IPS-18a (cell line): ENCODE measurements around the gene CLTCL1.
"Not testable (repeated sequence)": the region's sequence is repeated elsewhere in the genome, so short reads cannot be mapped to it uniquely, and the experiment has no call there.

ENCODE experiments used
- H3K27ac ChIP-seq: one replicate; pipeline ENCODE4 v1.5.1; 2013; ENCODE audit warnings: low read length
- H3K27me3 ChIP-seq: one replicate; pipeline ENCODE4 v1.6.1; 2013; ENCODE audit warnings: mild to moderate bottlenecking, low read length; ENCODE audit not compliant: control insufficient read depth, insufficient read depth
- H3K36me3 ChIP-seq: one replicate; pipeline ENCODE4 v1.6.1; 2013; ENCODE audit warnings: low read depth, low read length; ENCODE audit not compliant: control insufficient read depth
- H3K4me1 ChIP-seq: one replicate; pipeline ENCODE4 v1.6.1; 2013; ENCODE audit warnings: low read depth, low read length; ENCODE audit not compliant: control insufficient read depth
- H3K4me3 ChIP-seq: one replicate; pipeline ENCODE4 v1.5.1; 2013; ENCODE audit warnings: low read length
- H3K9ac ChIP-seq: one replicate; pipeline ENCODE4 v1.6.1; 2013; ENCODE audit warnings: mild to moderate bottlenecking, low read length, moderate library complexity
- H3K9me3 ChIP-seq: one replicate; pipeline ENCODE4 v1.6.1; 2013; ENCODE audit warnings: low read depth, low read length; ENCODE audit not compliant: control insufficient read depth

Gene CLTCL1

GRCh38 chr22:19213442-19214077, 78.0 kb downstream of the CLTCL1 start:
- Histone ChIP-seq H3K9me3 (no peaks in the 10 kb centered on the region), H3K36me3 (peaks cover 13% of the 10 kb centered on the region), H3K27me3 (no peaks in the 10 kb centered on the region), H3K27ac (no peak overlapping the region), H3K4me3 (peak overlapping the region; percentile 1), H3K4me1 (peaks cover 22% of the 10 kb centered on the region), H3K9ac (no peak overlapping the region)

- Histone ChIP-seq H3K27ac (no peak overlapping the region), H3K9ac (no peak overlapping the region), H3K36me3 (peaks cover 15% of the 10 kb centered on the region), H3K9me3 (no peaks in the 10 kb centered on the region), H3K4me3 (peak overlapping the region; percentile 1), H3K27me3 (no peaks in the 10 kb centered on the region), H3K4me1 (peaks cover 16% of the 10 kb centered on the region)
Measured at GRCh38 chr22:19213001-19213400, 78.5 kb downstream of the CLTCL1 start.

- peaks cover 15% of the 10 kb centered on the region for H3K4me1 ChIP-seq
- peaks cover 15% of the 10 kb centered on the region for H3K36me3 ChIP-seq
- no peak overlapping the region for H3K4me3 ChIP-seq
- no peak overlapping the region for H3K27ac ChIP-seq
- H3K27me3 ChIP-seq, result no peaks in the 10 kb centered on the region
- no peak overlapping the region for H3K9ac ChIP-seq
- no peaks in the 10 kb centered on the region for H3K9me3 ChIP-seq
Measured at GRCh38 chr22:19212302-19212870, 79.1 kb downstream of the CLTCL1 start.

- Histone ChIP-seq H3K36me3 (peaks cover 15% of the 10 kb centered on the region), H3K4me1 (peaks cover 15% of the 10 kb centered on the region), H3K27me3 (no peaks in the 10 kb centered on the region), H3K27ac (no peak overlapping the region), H3K9ac (no peak overlapping the region), H3K9me3 (no peaks in the 10 kb centered on the region), H3K4me3 (no peak overlapping the region)
Measured at GRCh38 chr22:19210188-19210587, 81.3 kb downstream of the CLTCL1 start.

GRCh38 chr22:19208287-19208847, 83.2 kb downstream of the CLTCL1 start:
- H3K4me1 ChIP-seq, result peaks cover 4% of the 10 kb centered on the region
- peaks cover 15% of the 10 kb centered on the region for H3K36me3 ChIP-seq
- no peaks in the 10 kb centered on the region for H3K27me3 ChIP-seq
- H3K9ac ChIP-seq, result no peak overlapping the region
- H3K27ac ChIP-seq, result no peak overlapping the region
- no peaks in the 10 kb centered on the region for H3K9me3 ChIP-seq
- H3K4me3 ChIP-seq, result no peak overlapping the region

- Histone ChIP-seq H3K36me3 (peaks cover 15% of the 10 kb centered on the region), H3K9ac (no peak overlapping the region), H3K4me3 (no peak overlapping the region), H3K27me3 (no peaks in the 10 kb centered on the region), H3K27ac (no peak overlapping the region), H3K9me3 (no peaks in the 10 kb centered on the region), H3K4me1 (no peaks in the 10 kb centered on the region)
Measured at GRCh38 chr22:19207884-19208283, 83.6 kb downstream of the CLTCL1 start.

GRCh38 chr22:19207401-19207808, 84.1 kb downstream of the CLTCL1 start:
- Histone ChIP-seq H3K27me3 (no peaks in the 10 kb centered on the region), H3K9ac (no peak overlapping the region), H3K4me1 (no peaks in the 10 kb centered on the region), H3K4me3 (no peak overlapping the region), H3K9me3 (no peaks in the 10 kb centered on the region), H3K27ac (no peak overlapping the region), H3K36me3 (peaks cover 15% of the 10 kb centered on the region)

- no peaks in the 10 kb centered on the region for H3K9me3 ChIP-seq
- no peak overlapping the region for H3K4me3 ChIP-seq
- no peaks in the 10 kb centered on the region for H3K27me3 ChIP-seq
- no peak overlapping the region for H3K9ac ChIP-seq
- no peak overlapping the region for H3K27ac ChIP-seq
- peaks cover 15% of the 10 kb centered on the region for H3K36me3 ChIP-seq
- H3K4me1 ChIP-seq, result no peaks in the 10 kb centered on the region
Measured at GRCh38 chr22:19206287-19206686, 85.2 kb downstream of the CLTCL1 start.

- H3K4me1 ChIP-seq, result no peaks in the 10 kb centered on the region
- no peak overlapping the region for H3K9ac ChIP-seq
- H3K27me3 ChIP-seq, result no peaks in the 10 kb centered on the region
- H3K9me3 ChIP-seq, result no peaks in the 10 kb centered on the region
- peaks cover 11% of the 10 kb centered on the region for H3K36me3 ChIP-seq
- H3K27ac ChIP-seq, result no peak overlapping the region
- H3K4me3 ChIP-seq, result no peak overlapping the region
Measured at GRCh38 chr22:19204640-19205039, 86.9 kb downstream of the CLTCL1 start.

- no peak overlapping the region for H3K27ac ChIP-seq
- H3K4me3 ChIP-seq, result no peak overlapping the region
- no peak overlapping the region for H3K9ac ChIP-seq
- H3K9me3 ChIP-seq, result no peaks in the 10 kb centered on the region
- H3K4me1 ChIP-seq, result no peaks in the 10 kb centered on the region
- H3K27me3 ChIP-seq, result no peaks in the 10 kb centered on the region
- peaks cover 11% of the 10 kb centered on the region for H3K36me3 ChIP-seq
Measured at GRCh38 chr22:19203834-19204233, 87.7 kb downstream of the CLTCL1 start.

- not testable (repeated sequence) for H3K9me3 ChIP-seq, H3K4me1 ChIP-seq, H3K27me3 ChIP-seq, H3K9ac ChIP-seq, H3K36me3 ChIP-seq, H3K27ac ChIP-seq, H3K4me3 ChIP-seq
Measured at GRCh38 chr22:19202799-19203186, 88.7 kb downstream of the CLTCL1 start.
